KMS-11 (cell line): ENCODE results near the gene SLC16A1.

ENCODE experiments used
- H2AFZ ChIP-seq: fragments of 200-600 bp; sonication (generic); 2 replicates; pipeline ENCODE4 v1.6.1; 2016; ENCODE audit warnings: antibody characterized with exemption, mixed run types, low read depth
- H3K27ac ChIP-seq: fragments of 200-600 bp; sonication (generic); 2 replicates; pipeline ENCODE4 v1.6.1; 2016; ENCODE audit warnings: mild to moderate bottlenecking, mixed run types
- H3K27me3 ChIP-seq: fragments of 200-600 bp; sonication (generic); 2 replicates; pipeline ENCODE4 v1.6.1; 2017; ENCODE audit warnings: mild to moderate bottlenecking, low read depth, mixed run types, moderate library complexity; ENCODE audit not compliant: insufficient read depth
- H3K36me3 ChIP-seq: fragments of 200-600 bp; sonication (generic); 2 replicates; pipeline ENCODE4 v1.6.1; 2017; ENCODE audit warnings: mild to moderate bottlenecking, mixed run types; ENCODE audit not compliant: insufficient read depth
- H3K4me1 ChIP-seq: fragments of 200-600 bp; sonication (generic); 2 replicates; pipeline ENCODE4 v1.6.1; 2016; ENCODE audit warnings: mild to moderate bottlenecking, low read depth, mixed run types; ENCODE audit not compliant: poor library complexity, severe bottlenecking
- H3K4me2 ChIP-seq: fragments of 200-600 bp; sonication (generic); 2 replicates; pipeline ENCODE4 v1.7.0; 2016; ENCODE audit warnings: mild to moderate bottlenecking, mixed run types
- H3K4me3 ChIP-seq: fragments of 200-600 bp; sonication (generic); IDR thresholded peaks from 2 replicates; pipeline ENCODE4 v1.6.1; 2017; ENCODE audit warnings: low read depth, low read length, mixed read lengths; ENCODE audit not compliant: insufficient read depth
- H3K79me2 ChIP-seq: fragments of 200-600 bp; sonication (generic); 2 replicates; pipeline ENCODE4 v1.6.1; 2016; ENCODE audit warnings: low read depth, mixed run types; ENCODE audit not compliant: insufficient read depth
- H3K9ac ChIP-seq: fragments of 200-600 bp; sonication (generic); 2 replicates; pipeline ENCODE4 v1.6.1; 2016; ENCODE audit warnings: mild to moderate bottlenecking, mixed run types
- H4K20me1 ChIP-seq: fragments of 200-600 bp; sonication (generic); 2 replicates; pipeline ENCODE4 v1.6.1; 2016; ENCODE audit warnings: mild to moderate bottlenecking, mixed run types; ENCODE audit not compliant: insufficient read depth
- CTCF ChIP-seq: fragments of 200-600 bp; sonication (generic); conservative IDR thresholded peaks from 2 replicates; pipeline ENCODE4 v1.6.1; 2017; ENCODE audit warnings: low read depth, mild to moderate bottlenecking, antibody characterized with exemption, low read length, moderate library complexity, mixed read lengths

Gene SLC16A1

GRCh38 chr1:112878321-112878720 is 77.7 kb downstream of the SLC16A1 start:
- Histone ChIP-seq H2AFZ (no peak overlapping the region), H3K9ac (no peak overlapping the region), H3K27ac (no peak overlapping the region), H4K20me1 (no peaks in the 10 kb centered on the region), H3K36me3 (no peaks in the 10 kb centered on the region), H3K79me2 (no peaks in the 10 kb centered on the region), H3K4me1 (no peaks in the 10 kb centered on the region), H3K4me2 (no peak overlapping the region), H3K27me3 (no peaks in the 10 kb centered on the region), H3K4me3 (no peak overlapping the region)
- no peak for TF ChIP-seq CTCF

- Histone ChIP-seq H3K9ac (no peak overlapping the region), H3K4me2 (no peak overlapping the region), H3K79me2 (no peaks in the 10 kb centered on the region), H3K4me3 (no peak overlapping the region), H3K4me1 (no peaks in the 10 kb centered on the region), H3K36me3 (no peaks in the 10 kb centered on the region), H3K27me3 (no peaks in the 10 kb centered on the region), H4K20me1 (no peaks in the 10 kb centered on the region), H2AFZ (no peak overlapping the region), H3K27ac (no peak overlapping the region)
- no peak for TF ChIP-seq CTCF
Measured at GRCh38 chr1:112877750-112878149, 78.2 kb downstream of the SLC16A1 start.

GRCh38 chr1:112876315-112876714 is 79.7 kb downstream of the SLC16A1 start:
- no peak overlapping the region for H3K4me2 ChIP-seq

GRCh38 chr1:112872551-112872962 is 83.4 kb downstream of the SLC16A1 start:
- H3K27ac ChIP-seq, result no peak overlapping the region
- no peak overlapping the region for H3K9ac ChIP-seq
- no peak overlapping the region for H2AFZ ChIP-seq
- H3K79me2 ChIP-seq, result no peaks in the 10 kb centered on the region
- no peak for TF ChIP-seq CTCF
- no peak overlapping the region for H3K4me3 ChIP-seq
- H3K4me1 ChIP-seq, result no peaks in the 10 kb centered on the region
- H3K36me3 ChIP-seq, result no peaks in the 10 kb centered on the region
- H3K27me3 ChIP-seq, result no peaks in the 10 kb centered on the region
- no peaks in the 10 kb centered on the region for H4K20me1 ChIP-seq
- no peak overlapping the region for H3K4me2 ChIP-seq

More at GRCh38 chr1:112876315-112876714, 79.7 kb downstream of the SLC16A1 start:
- no peak for TF ChIP-seq CTCF
- no peak overlapping the region for H2AFZ ChIP-seq
- H4K20me1 ChIP-seq, result no peaks in the 10 kb centered on the region
- no peaks in the 10 kb centered on the region for H3K79me2 ChIP-seq
- no peaks in the 10 kb centered on the region for H3K36me3 ChIP-seq
- no peaks in the 10 kb centered on the region for H3K4me1 ChIP-seq
- H3K9ac ChIP-seq, result no peak overlapping the region
- no peaks in the 10 kb centered on the region for H3K27me3 ChIP-seq
- no peak overlapping the region for H3K27ac ChIP-seq
- no peak overlapping the region for H3K4me3 ChIP-seq
